Measurements from ENCODE around the gene SINHCAF. TPM values are rescaled to one million over a fixed set of nuclear protein-coding genes. Genes with fewer than 3 reads are reported as not detected.

The SINHCAF gene
- total RNA-seq, 4 donors from 2014 or later: 47.8 to 86.1 (median 66.3) TPM

DNA sequence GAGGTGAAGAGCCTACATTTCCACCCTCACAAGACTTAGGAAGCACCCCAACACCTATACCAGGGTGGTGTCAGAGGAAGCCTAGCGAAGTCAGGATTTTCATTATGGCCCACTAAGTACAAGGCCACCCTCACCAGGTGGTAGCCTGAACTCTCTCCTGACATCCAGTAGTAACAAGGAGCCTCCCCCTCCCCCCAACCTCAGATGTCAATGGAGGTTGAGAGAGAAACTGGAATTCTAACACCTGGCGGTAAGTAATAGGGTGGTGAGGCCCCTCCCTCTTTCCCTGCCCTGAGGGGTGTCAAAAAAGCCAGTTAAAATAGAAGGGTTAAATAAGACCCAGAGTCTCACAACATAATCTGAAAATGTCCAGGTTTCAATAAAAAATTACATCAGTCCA, 37.6 kb downstream of the SINHCAF start:
- H3K9me3 ChIP-seq: no peaks in the 10 kb centered on the region
- no peaks in the 10 kb centered on the region for H3K27me3 ChIP-seq
- peaks cover 60% of the 10 kb centered on the region for H3K36me3 ChIP-seq
- no peak overlapping the region for H3K4me3 ChIP-seq
- TF ChIP-seq CTCF (IDR thresholded peaks at IDR 0.05) (no peak), POLR2A (IDR thresholded peaks at IDR 0.05) (no peak), POLR2AphosphoS5 (IDR thresholded peaks at IDR 0.05) (no peak), EP300 (IDR thresholded peaks at IDR 0.05) (no peak)
- no peak overlapping the region for H3K27ac ChIP-seq
- no peaks in the 10 kb centered on the region for H3K4me1 ChIP-seq
- no peak for DNase-seq (ENCODE audit: low spot score in 2 of 2)
- 87% methylated on average over 2 of the region's 2 CpGs for WGBS

DNA sequence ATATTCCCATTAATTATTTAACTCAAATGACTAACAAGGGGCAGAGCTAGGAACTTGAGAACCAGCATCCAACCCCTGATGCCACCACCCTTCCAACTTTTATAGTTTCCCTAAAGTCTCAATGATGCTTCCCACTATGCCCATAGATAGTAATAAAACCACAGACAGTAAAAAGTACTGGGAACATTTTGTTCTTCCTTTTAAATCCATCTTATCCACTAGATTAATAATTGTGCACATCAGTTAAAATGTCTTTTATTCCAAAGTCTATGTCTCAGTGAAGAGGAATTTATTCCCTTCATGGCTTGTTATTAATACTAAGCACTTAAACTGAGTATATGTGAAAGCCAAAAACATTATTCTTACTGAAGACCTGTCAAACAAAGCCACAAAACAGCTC, 45.8 kb downstream of the SINHCAF start:
- Histone ChIP-seq H3K36me3 (peaks cover 32% of the 10 kb centered on the region), H3K4me3 (no peak overlapping the region), H3K9me3 (no peaks in the 10 kb centered on the region), H3K27ac (no peak overlapping the region), H3K27me3 (no peaks in the 10 kb centered on the region), H3K4me1 (no peaks in the 10 kb centered on the region)
- TF ChIP-seq POLR2AphosphoS5 (IDR thresholded peaks at IDR 0.05) (no peak), CTCF (IDR thresholded peaks at IDR 0.05) (no peak), EP300 (IDR thresholded peaks at IDR 0.05) (no peak), POLR2A (IDR thresholded peaks at IDR 0.05) (no peak)
- no peak for DNase-seq (ENCODE audit: low spot score in 2 of 2)

DNA sequence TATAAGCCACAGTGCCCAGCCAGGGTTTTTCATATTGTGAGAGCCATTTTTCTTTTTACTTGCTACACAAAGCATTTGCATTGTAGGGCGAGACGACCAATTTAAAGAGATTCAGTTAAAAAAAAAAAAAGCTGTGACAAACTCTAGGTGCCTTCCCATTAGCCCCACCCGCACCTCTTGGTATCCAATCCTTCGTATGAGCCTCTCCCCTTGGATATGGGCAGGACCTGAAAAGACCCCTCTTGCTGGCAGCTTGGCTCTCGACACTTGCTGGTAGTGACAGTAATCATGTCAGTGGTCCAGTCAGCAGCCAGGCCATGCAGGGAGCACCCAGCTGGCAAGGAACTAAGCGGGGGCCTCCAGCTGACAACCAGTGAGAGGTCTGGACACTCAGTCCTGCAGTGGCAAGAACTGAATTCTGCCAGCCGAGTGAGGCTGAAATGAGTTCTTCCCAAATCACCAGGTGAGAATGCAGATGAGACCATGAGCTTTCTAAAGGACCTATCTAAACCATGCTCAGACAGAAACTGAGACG, 46.5 kb downstream of the SINHCAF start:
- no peaks in the 10 kb centered on the region for H3K9me3 ChIP-seq
- H3K36me3 ChIP-seq: peaks cover 25% of the 10 kb centered on the region

DNA sequence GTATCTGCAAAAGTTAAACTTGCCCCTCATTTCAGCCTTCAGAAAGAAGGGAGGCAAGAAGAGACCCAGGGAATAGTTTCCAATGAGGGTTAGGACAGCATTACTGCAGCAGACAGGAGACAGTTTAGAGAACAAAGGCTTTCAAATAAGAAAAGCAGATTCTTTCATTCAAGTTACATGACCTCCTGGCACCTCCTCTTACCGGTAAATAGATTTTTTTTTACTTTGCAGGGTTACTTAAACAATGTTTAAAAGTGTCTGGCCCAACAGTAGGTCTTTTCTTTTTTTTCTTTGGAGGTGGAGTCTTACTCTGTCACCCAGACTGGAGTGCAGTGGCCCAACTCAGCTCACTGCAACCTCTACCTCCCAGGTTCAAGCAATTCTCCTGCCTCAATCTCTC, 47.1 kb downstream of the SINHCAF start:
- Histone ChIP-seq H3K9me3 (no peaks in the 10 kb centered on the region), H3K4me3 (no peak overlapping the region), H3K27ac (no peak overlapping the region), H3K27me3 (no peaks in the 10 kb centered on the region), H3K4me1 (no peaks in the 10 kb centered on the region), H3K36me3 (peaks cover 21% of the 10 kb centered on the region)
- WGBS: 82% methylated on average over 1 of the region's 1 CpG
- no peak for DNase-seq (ENCODE audit: low spot score in 2 of 2)
- TF ChIP-seq POLR2A (IDR thresholded peaks at IDR 0.05) (no peak), CTCF (IDR thresholded peaks at IDR 0.05) (no peak), POLR2AphosphoS5 (IDR thresholded peaks at IDR 0.05) (no peak), EP300 (IDR thresholded peaks at IDR 0.05) (no peak)

More for the DNA sequence above, 46.5 kb downstream of the SINHCAF start:
- 94% methylated on average over 8 of the region's 8 CpGs for WGBS
- DNase-seq (ENCODE audit: low spot score in 2 of 2): no peak
- no peak overlapping the region for H3K4me3 ChIP-seq
- TF ChIP-seq EP300 (IDR thresholded peaks at IDR 0.05): no peak
- no peak for TF ChIP-seq POLR2AphosphoS5 (IDR thresholded peaks at IDR 0.05)
- TF ChIP-seq POLR2A (IDR thresholded peaks at IDR 0.05): no peak
- no peak for TF ChIP-seq CTCF (IDR thresholded peaks at IDR 0.05)
- H3K4me1 ChIP-seq: no peaks in the 10 kb centered on the region
- H3K27ac ChIP-seq: no peak overlapping the region
- H3K27me3 ChIP-seq: no peaks in the 10 kb centered on the region

- DNase-seq (ENCODE audit: low spot score in 2 of 2): no peak
- H3K4me1 ChIP-seq: no peaks in the 10 kb centered on the region
- WGBS: 80% methylated on average over 4 of the region's 4 CpGs
- H3K9me3 ChIP-seq: no peaks in the 10 kb centered on the region
- TF ChIP-seq POLR2A (IDR thresholded peaks at IDR 0.05) (no peak), EP300 (IDR thresholded peaks at IDR 0.05) (no peak), CTCF (IDR thresholded peaks at IDR 0.05) (no peak), POLR2AphosphoS5 (IDR thresholded peaks at IDR 0.05) (no peak)
- H3K27ac ChIP-seq: no peak overlapping the region
- peaks cover 20% of the 10 kb centered on the region for H3K36me3 ChIP-seq
- H3K27me3 ChIP-seq: no peaks in the 10 kb centered on the region
- H3K4me3 ChIP-seq: no peak overlapping the region
Observed at GRCh38 chr12:31278424-31278823, 47.5 kb downstream of the SINHCAF start.
